ENCODE measurements around the gene AP5B1.

The AP5B1 gene

DNA sequence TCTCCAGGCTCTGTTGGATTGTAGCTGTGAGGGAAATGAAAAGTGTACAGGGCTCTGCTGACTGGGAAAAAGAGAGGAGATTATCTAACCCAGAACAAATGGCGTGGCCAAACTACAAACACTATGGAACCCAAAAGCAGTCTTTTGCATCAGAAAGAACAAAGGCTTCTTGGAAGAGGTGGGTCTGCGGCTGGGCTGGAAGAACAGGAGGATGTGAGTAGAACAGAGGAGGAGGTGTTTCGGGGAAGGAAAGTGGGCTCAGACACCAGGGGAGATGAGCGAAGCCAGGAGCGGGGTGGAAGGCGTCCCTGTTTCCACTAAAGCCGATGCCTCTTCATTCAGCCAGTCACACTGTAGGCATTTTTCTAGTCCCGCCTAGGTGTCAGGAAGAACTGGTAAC, 18.1 kb upstream of the AP5B1 start:
- no peak overlapping the region for H3K4me3 ChIP-seq (ENCODE audit: low read depth, low read length)
- TF ChIP-seq CTCF (IDR thresholded peaks at IDR 0.05; ENCODE audit: borderline replicate concordance, insufficient read depth, low read depth, low read length), result no peak

GRCh38 chr11:65797711-65798110, 16.9 kb upstream of the AP5B1 start:
- H3K4me3 ChIP-seq (ENCODE audit: low read depth, low read length), result no peak overlapping the region
- no peak for TF ChIP-seq CTCF (IDR thresholded peaks at IDR 0.05; ENCODE audit: borderline replicate concordance, insufficient read depth, low read depth, low read length)

DNA sequence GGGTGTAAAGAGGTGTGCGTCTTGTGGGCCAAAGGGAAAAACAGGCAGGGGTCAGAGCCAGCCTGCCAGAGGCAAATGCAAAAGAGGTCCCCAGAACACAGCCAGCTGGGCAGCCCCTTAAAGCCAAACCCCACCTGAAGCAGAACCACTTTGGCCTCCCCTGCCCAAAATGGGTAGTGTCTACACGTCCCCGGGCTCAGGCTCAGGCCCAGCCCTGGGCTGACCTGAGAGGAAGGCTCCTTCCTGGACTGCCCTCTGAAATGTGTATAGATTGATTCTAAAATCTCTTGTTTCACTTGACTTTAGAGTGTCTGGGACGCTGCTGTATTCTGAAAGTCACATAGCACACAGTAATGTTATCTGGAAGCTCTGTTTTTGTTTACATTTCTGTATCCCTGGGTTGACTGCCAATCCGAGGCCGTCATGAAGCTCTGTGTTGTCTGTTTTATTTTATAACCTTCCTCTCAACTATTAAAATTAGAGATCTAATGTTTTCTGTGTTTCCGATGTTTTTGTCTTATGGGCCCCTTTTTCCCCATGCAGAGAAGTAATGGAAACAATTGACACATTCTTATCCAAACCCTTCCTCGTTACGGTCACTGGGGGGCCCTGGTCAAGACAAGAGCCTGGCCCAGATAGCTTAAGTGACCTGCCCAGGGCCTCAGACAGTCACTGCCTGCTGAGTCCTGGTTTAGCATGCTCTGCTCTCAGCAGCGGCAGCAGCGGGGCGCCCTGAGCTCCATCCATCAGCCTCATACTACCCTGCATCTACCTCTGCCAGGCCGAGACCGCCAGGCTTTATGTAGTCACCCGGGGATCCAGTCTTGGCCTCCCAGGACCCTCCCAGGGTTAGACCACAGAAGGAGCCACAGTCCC, 16.2 kb upstream of the AP5B1 start:
- no peak for TF ChIP-seq CTCF (IDR thresholded peaks at IDR 0.05; ENCODE audit: borderline replicate concordance, insufficient read depth, low read depth, low read length)
- H3K4me3 ChIP-seq (ENCODE audit: low read depth, low read length), result no peak overlapping the region

GRCh38 chr11:65794570-65795510, 14.1 kb upstream of the AP5B1 start:
- no peak for TF ChIP-seq CTCF (IDR thresholded peaks at IDR 0.05; ENCODE audit: borderline replicate concordance, insufficient read depth, low read depth, low read length)
- no peak overlapping the region for H3K4me3 ChIP-seq (ENCODE audit: low read depth, low read length)

DNA sequence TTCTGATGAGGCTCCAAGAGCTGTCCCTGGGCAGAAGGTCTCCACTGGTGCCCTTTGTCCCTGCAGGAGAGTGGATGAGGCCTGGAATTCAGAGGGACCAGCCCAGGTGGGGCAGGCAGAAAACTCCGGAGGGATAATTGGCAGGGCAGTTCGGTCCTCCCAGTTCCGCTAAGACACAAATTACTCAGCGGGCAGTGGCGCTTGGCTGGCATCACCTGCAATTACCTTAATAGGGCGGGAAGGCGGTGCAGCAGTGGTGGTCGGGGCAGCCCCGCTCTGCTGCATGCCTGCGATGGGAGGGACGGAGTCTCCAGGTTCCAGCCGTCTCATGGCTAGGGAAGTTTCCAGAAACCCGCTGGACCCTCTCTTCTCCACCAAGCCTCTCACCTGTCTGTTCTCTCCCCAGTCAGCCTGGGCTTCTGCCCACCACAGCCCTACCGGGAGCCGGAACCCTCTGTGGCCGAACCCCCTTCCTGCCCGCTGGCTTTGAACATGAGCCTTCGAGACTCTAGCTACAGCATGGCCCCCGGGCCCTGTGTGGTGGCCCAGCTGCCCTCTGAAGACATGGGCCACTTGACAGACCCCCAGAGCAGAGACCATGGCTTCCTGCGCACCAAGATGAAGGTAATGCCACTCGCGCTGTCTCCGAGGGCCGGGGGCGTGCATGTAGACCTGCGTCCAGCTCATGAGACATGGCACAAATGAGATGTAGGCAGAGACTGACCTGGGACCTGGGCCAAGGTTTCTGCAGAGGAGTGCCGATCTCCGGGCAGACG, 13.0 kb upstream of the AP5B1 start:
- TF ChIP-seq CTCF (IDR thresholded peaks at IDR 0.05; ENCODE audit: borderline replicate concordance, insufficient read depth, low read depth, low read length), result no peak
- no peak overlapping the region for H3K4me3 ChIP-seq (ENCODE audit: low read depth, low read length)

- no peak for TF ChIP-seq CTCF (IDR thresholded peaks at IDR 0.05; ENCODE audit: borderline replicate concordance, insufficient read depth, low read depth, low read length)
- no peak overlapping the region for H3K4me3 ChIP-seq (ENCODE audit: low read depth, low read length)
Measured at GRCh38 chr11:65793144-65793581, 12.4 kb upstream of the AP5B1 start.
